ENCODE results near the gene RAB37. TPM values are rescaled to one million over a fixed set of nuclear protein-coding genes. Genes with fewer than 3 reads are reported as not detected.
A peak's percentile ranks its signal among the peaks of the same experiment; 100 is the strongest.

RAB37 gene
- total and polyA plus RNA-seq, 9 of the 15 experiments (the other 6 are each of a cell fraction or from before 2014, with no cell fraction given) = 0.03 to 0.27 (median 0.11) TPM; not detected in 4

DNA sequence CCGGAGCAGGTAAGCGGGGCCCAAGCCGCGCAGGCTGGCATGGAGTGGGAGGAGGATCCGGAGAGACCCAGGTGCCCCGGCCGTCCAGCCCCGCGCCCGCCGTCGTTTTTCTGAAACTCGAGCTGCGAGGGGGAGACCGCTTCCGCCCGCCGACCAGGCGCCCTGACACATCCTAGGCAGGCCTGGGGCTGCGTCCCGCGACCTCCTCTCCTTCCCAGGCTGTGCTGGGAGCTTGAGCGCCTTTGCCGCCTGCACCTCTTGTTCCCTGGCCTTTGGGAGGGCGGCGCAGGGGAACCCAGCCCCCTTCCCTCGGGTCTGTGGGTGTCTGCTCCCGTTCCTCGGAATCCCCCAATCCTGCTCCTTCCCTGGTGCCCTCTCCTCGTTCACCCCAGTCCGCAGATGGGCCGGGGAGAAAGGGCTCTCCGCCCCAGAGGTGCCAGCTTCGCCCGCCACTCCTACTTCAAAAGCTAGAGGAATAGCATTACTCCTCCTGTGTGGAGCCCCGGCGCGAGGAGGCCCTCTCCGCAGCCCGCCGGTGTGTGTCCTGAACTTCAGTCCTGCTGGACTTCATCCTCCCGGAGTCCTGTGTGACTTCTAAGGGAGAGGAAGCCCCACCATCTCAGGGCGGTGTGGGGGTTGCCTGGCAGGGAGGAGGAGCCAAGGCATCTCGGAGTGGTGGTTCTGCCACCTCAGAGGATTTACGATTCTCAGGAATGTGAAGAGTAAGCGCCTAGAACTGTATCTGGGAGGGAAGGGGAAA, 12.4 kb downstream of the RAB37 start:
- intact Hi-C loops (cut with micrococcal nuclease) = loop anchor here (5.0 kb wide), 1 partner anchor 118 kb away; no protein-coding TSS in a partner anchor
- ATAC-seq (peak; percentile 14), DNase-seq (ENCODE audit: extremely low read depth in 1 of 4, low spot score in 3 of 4) (peak in 2 of 4 experiments; percentile 19 to 34), FAIRE-seq (no peak)
- Histone ChIP-seq H3K79me2 (ENCODE audit: control insufficient read depth, insufficient read depth, low read length) (peaks cover 51% of the 10 kb centered on the region), H3K9me3 (replicated peaks; ENCODE audit: control insufficient read depth, insufficient read depth, low read depth, low read length) (no peaks in the 10 kb centered on the region), H3K9me1 (ENCODE audit: control insufficient read depth, insufficient read depth, low read length) (no peaks in the 10 kb centered on the region), H3K4me1 (replicated peaks in 1 of 2; ENCODE audit: control insufficient read depth in 2 of 2, insufficient read depth in 2 of 2, low read length in 2 of 2) (peaks cover 40 to 70% of the 10 kb centered on the region in 2 experiments), H3K9ac (ENCODE audit: insufficient read depth in 1 of 2, low read depth in 2 of 2, low read length in 2 of 2) (peak overlapping the region; percentile 82 to 97; a peak in 3 of 4 replicates), H4K20me1 (replicated peaks; ENCODE audit: control insufficient read depth, insufficient read depth, low read length) (peaks cover 9% of the 10 kb centered on the region; the same call in 1 of the 2 replicates), H3K27me3 (ENCODE audit: control insufficient read depth in 2 of 2, insufficient read depth in 2 of 2, low read length in 2 of 2) (no peaks in the 10 kb centered on the region), H3K36me3 (ENCODE audit: control insufficient read depth, insufficient read depth, low read length) (peaks cover 13% of the 10 kb centered on the region; the same call in 2 of the 3 replicates), H2AFZ (ENCODE audit: low read depth, low read length) (peak overlapping the region; percentile 85; the same call in 1 of the 2 replicates), H3K4me2 (ENCODE audit: insufficient read depth, low read length) (peak overlapping the region; percentile 74), H3K27ac (ENCODE audit: extremely low read depth, low read depth, low read length) (peak overlapping the region; percentile 68), H3K4me3 (peak overlapping the region; percentile 93)
- 3% methylated on average over 44 of the region's 46 CpGs for WGBS (ENCODE audit: insufficient coverage, low coverage, missing lambda C conversion rate)
- ChIA-PET CTCF (ENCODE audit: low intra/inter-chr PET ratio) (interaction anchor here (0.7 kb wide), 1 partner anchor 89 kb away, joined by 3 read pairs; no protein-coding TSS in a partner anchor), POLR2A (interaction anchor here (0.6 to 3.6 kb wide), 12 partner anchors 9 to 1322 kb away, joined by 3 to 22 read pairs (median 4); partner anchors contain the start of gene FDXR)
- no TSS peak for BruUV-seq (replicated peaks)
- in situ Hi-C loops (cut with MboI) = no loop called here
- TF ChIP-seq MEIS2 (IDR thresholded peaks at IDR 0.05; ENCODE audit: partially characterized antibody) (peak; percentile 30), SMAD4 (CRISPR knock-in tag; conservative IDR thresholded peaks at IDR 0.05) (0 out of 2 replicates have a peak, but pooled peaks have one; percentile 10), KDM5B (IDR thresholded peaks at IDR 0.05; ENCODE audit: insufficient replicate concordance, low read depth, low read length) (peak; percentile 5), RB1 (IDR thresholded peaks at IDR 0.05; ENCODE audit: low read depth) (0 out of 2 replicates have a peak, but pooled peaks have one; percentile 14), ZBTB7A (IDR thresholded peaks at IDR 0.05; ENCODE audit: borderline replicate concordance, control insufficient read depth, low read depth, low read length) (0 out of 2 replicates have a peak, but pooled peaks have one; percentile 15), ZNF324 (CRISPR knock-in tag; IDR thresholded peaks at IDR 0.05) (no peak), BCOR (IDR thresholded peaks at IDR 0.05) (no peak), NFIC (IDR thresholded peaks at IDR 0.05) (0 out of 2 replicates have a peak, but pooled peaks have one; percentile 19)
- TF ChIP-seq, protein P1, sequence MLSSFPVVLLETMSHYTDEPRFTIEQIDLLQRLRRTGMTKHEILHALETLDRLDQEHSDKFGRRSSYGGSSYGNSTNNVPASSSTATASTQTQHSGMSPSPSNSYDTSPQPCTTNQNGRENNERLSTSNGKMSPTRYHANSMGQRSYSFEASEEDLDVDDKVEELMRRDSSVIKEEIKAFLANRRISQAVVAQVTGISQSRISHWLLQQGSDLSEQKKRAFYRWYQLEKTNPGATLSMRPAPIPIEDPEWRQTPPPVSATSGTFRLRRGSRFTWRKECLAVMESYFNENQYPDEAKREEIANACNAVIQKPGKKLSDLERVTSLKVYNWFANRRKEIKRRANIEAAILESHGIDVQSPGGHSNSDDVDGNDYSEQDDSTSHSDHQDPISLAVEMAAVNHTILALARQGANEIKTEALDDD (IDR thresholded peaks at IDR 0.05) = no peak
- TF ChIP-seq, protein P2, sequence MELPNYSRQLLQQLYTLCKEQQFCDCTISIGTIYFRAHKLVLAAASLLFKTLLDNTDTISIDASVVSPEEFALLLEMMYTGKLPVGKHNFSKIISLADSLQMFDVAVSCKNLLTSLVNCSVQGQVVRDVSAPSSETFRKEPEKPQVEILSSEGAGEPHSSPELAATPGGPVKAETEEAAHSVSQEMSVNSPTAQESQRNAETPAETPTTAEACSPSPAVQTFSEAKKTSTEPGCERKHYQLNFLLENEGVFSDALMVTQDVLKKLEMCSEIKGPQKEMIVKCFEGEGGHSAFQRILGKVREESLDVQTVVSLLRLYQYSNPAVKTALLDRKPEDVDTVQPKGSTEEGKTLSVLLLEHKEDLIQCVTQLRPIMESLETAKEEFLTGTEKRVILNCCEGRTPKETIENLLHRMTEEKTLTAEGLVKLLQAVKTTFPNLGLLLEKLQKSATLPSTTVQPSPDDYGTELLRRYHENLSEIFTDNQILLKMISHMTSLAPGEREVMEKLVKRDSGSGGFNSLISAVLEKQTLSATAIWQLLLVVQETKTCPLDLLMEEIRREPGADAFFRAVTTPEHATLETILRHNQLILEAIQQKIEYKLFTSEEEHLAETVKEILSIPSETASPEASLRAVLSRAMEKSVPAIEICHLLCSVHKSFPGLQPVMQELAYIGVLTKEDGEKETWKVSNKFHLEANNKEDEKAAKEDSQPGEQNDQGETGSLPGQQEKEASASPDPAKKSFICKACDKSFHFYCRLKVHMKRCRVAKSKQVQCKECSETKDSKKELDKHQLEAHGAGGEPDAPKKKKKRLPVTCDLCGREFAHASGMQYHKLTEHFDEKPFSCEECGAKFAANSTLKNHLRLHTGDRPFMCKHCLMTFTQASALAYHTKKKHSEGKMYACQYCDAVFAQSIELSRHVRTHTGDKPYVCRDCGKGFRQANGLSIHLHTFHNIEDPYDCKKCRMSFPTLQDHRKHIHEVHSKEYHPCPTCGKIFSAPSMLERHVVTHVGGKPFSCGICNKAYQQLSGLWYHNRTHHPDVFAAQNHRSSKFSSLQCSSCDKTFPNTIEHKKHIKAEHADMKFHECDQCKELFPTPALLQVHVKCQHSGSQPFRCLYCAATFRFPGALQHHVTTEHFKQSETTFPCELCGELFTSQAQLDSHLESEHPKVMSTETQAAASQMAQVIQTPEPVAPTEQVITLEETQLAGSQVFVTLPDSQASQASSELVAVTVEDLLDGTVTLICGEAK (IDR thresholded peaks at IDR 0.05) = no peak
- TF ChIP-seq, protein P2 (CRISPR knock-in tag; IDR thresholded peaks at IDR 0.05) = no peak

Measured in K562 (cell line).